NCI-H345 treated with DMSO at 0.1 percent for 48 hours (cell line): ENCODE measurements around the gene SGCG.
"Not testable (repeated sequence)": the region's sequence is repeated elsewhere in the genome, so short reads cannot be mapped to it uniquely, and the experiment has no call there.

ENCODE experiments used
- DNase-seq: peaks from one replicate; lab custom pipeline; 2025; ENCODE audit not compliant: unreplicated experiment; lab: John Stamatoyannopoulos, UW

The SGCG gene

GRCh38 chr13:23205807-23206206, 25.0 kb downstream of the SGCG start:
- no peak for DNase-seq

DNA sequence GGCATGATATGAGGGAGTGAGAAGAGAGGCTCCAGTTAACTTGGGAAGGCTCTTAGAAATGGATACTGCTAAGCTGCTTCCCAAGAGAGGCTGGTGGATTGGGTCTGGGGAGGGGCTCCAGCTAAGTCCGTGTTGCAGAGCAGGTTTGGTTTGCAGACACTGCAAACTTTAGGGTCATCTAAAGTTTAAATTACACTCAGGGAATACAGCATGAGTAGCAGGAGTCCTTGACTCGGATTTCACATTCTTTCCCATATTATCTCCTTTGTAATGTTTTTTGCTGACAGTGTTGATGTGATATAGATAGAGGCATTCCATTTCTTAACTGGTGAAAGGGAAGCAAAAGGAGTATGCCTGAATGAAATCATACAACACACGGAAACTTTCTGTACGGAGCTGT, 31.9 kb downstream of the SGCG start:
- no peak for DNase-seq

DNA sequence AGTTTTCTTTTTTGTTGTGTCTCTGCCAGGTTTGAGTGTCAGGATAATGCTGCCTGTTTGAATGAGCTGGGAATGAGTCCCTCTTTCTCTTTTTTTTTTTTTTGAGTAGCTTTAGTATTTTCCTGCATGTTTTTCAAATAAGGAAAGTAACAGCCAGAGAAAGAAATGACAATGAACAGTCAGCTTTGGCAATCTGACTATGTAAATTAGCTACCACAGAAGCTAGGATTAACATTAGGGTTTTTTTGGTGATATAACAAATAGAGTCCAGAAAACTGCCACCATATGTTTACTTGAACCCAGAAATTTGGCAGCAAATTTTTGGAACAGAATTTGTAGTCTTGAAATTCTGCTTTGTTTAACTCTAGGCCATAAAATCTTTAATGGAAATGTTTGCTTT, 50.5 kb downstream of the SGCG start:
- DNase-seq = no peak

- no peak for DNase-seq
Observed at GRCh38 chr13:23235994-23236393, 55.2 kb downstream of the SGCG start.

GRCh38 chr13:23243066-23243465, 62.3 kb downstream of the SGCG start:
- no peak for DNase-seq

DNA sequence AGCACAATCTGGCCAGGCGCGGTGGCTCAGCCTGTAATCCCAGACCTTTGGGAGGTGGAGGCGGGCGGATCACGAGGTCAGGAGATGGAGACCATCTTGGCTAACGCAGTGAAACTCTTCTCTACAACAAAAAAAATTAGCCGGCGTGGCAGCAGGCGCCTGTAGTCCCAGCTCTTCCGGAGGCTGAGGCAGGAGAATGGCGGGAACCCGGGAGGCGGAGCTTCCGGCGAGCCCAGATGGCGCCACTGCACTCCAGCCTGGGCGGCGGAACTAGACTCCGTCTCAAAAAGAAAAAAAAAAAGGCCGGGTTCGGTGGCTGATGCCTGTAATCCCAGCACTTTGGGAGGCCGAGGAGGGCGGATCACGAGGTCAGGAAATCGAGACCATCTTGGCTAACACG, 67.6 kb downstream of the SGCG start:
- DNase-seq = not testable (repeated sequence)

DNA sequence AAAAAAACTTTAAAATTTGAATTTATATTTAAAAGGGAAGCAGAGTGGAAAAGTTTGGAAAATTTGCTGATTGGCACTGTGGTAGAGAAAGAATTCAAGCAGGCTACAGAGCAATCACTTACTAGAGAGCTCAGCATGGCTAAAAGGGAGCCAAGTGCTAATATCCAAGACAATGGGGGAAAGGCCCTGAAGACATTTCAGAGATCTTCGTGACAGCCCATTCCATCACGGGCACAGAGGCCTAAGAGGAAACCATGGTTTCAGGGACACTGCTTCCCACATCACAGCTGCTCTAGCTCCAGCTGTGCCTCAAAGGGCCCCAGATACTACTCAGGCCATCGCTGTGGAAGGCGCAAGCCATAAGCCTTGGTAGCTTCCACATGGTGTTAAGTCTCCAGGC, 73.7 kb downstream of the SGCG start:
- DNase-seq = no peak

- DNase-seq = no peak
Observed at GRCh38 chr13:23267571-23267970, 86.8 kb downstream of the SGCG start.

- DNase-seq = no peak
Observed at GRCh38 chr13:23268441-23268840, 87.7 kb downstream of the SGCG start.

- DNase-seq = no peak
Observed at GRCh38 chr13:23271331-23271730, 90.6 kb downstream of the SGCG start.

DNA sequence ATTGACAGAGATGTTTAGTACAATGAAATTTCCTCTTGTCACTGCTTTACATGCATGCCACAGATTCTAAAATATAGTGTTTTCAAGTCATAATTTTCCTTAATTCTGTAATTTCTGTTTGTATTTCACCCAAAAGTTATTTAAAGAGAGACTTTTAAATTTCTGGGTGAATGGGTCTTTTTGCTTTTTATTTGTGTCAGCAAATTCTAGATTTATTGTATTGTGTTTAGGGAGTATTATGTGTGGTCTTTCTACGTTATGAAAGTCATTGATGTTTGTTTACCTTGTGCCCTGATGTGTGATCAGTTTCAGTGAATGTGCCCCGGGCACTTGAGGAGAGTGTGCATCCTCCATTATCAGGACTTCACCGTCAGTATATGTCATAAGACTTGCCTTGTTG, 92.7 kb downstream of the SGCG start:
- no peak for DNase-seq

DNA sequence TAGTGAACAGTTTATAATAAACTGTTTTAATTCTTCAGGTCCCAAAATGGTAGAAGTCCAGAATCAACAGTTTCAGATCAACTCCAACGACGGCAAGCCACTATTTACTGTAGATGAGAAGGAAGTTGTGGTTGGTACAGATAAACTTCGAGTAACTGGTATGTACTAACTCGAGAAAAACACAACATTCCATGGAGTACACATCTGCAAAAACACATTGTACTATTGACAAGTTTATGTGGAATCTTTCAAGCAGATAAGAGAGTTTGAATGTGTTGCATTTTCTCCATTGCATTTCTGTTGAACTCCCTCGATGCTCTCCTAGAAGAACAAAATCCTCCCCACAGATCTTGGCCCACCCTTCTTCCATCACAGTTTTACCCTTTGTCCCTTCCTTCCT, 98.5 kb downstream of the SGCG start:
- no peak for DNase-seq

DNA sequence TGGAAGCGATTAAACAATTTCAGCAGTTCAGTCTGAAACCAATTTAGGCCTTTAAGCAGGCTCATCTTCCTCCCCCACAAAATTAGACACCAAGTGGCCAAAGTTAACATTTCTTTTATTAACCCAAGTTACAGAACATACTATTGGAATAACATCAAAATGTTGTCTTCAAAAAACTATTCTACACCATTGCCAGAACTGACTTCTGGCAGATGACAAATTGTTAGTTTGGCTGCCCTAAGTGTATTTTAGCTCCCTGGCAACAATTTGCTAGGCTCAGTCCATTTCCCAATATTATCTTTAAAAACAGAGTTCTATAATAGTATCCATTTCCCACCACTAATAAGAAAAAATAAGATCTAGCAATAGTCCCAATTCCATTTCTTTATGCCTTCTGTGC, 107.8 kb downstream of the SGCG start:
- no peak for DNase-seq

DNA sequence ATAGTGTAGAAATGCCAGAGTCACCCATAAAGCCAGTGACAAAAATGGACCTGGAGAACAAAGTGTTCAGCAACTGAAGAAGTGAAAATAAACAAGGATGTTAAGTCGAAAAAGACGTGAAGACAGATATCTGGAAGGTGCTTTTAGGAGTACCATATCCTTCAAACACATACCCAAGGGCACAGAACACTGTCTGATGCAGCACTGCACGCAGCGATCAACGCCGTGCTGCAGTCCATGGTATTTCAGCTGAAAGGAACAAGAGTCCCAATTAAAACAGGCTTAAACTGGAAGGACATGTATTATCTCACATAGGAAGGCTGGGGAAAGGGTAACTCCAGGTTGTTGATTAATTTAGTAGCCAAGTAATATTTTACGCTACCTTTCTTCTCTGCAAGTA, 108.2 kb downstream of the SGCG start:
- no peak for DNase-seq

DNA sequence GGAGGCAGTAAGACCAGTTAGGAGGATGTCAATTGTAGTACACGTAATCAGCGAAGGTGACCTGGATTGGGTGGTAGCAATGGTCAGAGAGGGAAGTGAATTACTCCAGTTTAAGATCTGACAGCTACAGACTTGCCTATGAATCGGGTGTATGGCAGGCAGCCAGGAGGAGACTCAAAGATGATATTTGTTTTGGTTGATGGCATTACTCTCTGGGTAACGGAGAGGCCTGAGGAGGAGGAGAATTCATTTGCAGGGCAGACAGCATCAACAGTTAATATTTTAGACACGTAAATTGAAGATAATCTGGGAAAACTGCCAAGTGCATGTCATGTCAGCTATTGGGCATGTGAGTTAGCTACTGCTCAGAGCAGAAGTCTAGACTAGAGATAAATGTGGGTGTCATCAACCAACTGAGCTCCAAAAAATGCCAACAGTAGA, 109.2 kb downstream of the SGCG start:
- DNase-seq = peak; percentile 1

- DNase-seq = no peak
Observed at GRCh38 chr13:23292586-23292985, 111.8 kb downstream of the SGCG start.

GRCh38 chr13:23314837-23315236, 134.1 kb downstream of the SGCG start:
- not testable (repeated sequence) for DNase-seq

DNA sequence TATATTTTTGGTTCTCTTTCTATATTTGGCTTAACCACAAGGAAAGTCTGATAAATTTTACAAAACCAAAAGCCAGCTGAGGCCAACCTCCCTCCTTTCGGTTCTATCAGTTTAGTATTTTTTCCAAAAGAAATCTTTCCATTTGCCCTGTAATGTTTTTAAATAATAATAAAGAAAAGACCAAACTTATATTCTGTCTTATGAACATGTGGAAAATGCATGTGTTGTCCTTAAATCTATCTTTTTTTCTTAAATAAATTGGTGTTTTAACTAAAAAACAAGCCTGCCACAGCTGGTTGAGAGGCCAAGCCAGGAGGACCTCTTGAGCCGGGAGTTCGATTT, 139.1 kb downstream of the SGCG start:
- no peak for DNase-seq

GRCh38 chr13:23320926-23321534, 140.3 kb downstream of the SGCG start:
- DNase-seq = no peak

- DNase-seq = no peak
Observed at GRCh38 chr13:23321535-23322241, 140.9 kb downstream of the SGCG start.

- DNase-seq = no peak
Observed at GRCh38 chr13:23322353-23323336, 141.9 kb downstream of the SGCG start.
